Astrocyte of the cerebellum (primary cell): ENCODE results near the gene C1orf105.

ENCODE experiments used
- DNase-seq: peaks from one replicate; pipeline ENCODE4 v3.0.0-alpha.2; 2011; ENCODE audit warnings: low read depth
- H3K4me3 ChIP-seq: 2 replicates; pipeline ENCODE4 v1.5.1; 2011; ENCODE audit warnings: mild to moderate bottlenecking, low read depth, low read length, moderate library complexity
- in situ Hi-C: cut with HindIII; loops from 2 replicates; pipeline ENCODE4 v1.10.0; 2017; ENCODE audit warnings: low sequenced_read_pairs
- TF ChIP-seq, protein P1 (sequence below): IDR thresholded peaks from 2 replicates; pipeline ENCODE4 v1.5.1; 2012; ENCODE audit warnings: low read length, low read depth, moderate library complexity, mild to moderate bottlenecking; ENCODE audit errors: missing control alignments

C1orf105 gene

DNA sequence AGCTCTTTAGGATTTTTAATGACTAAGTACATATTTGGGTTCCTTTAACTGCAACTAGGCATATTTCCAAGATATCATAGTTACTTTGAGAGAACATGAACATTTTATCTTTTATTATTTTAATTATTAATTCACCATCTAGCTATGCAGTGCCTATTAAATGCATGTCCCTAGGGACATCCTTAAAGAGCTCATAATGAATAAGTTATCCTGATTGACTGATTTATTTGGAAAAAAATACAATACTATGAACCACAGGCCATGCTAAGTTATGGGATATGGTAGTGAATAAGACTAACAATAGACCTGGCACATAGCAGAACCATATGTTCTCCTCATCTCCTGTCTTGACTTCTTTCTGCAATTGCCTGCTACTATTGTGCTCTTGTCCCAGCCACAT is 16.4 kb upstream of the C1orf105 start:
- in situ Hi-C loops: loop anchor here (5.0 kb wide), 1 partner anchor 402 kb away; no protein-coding TSS in a partner anchor
- no peak overlapping the region for H3K4me3 ChIP-seq
- TF ChIP-seq, protein P1, sequence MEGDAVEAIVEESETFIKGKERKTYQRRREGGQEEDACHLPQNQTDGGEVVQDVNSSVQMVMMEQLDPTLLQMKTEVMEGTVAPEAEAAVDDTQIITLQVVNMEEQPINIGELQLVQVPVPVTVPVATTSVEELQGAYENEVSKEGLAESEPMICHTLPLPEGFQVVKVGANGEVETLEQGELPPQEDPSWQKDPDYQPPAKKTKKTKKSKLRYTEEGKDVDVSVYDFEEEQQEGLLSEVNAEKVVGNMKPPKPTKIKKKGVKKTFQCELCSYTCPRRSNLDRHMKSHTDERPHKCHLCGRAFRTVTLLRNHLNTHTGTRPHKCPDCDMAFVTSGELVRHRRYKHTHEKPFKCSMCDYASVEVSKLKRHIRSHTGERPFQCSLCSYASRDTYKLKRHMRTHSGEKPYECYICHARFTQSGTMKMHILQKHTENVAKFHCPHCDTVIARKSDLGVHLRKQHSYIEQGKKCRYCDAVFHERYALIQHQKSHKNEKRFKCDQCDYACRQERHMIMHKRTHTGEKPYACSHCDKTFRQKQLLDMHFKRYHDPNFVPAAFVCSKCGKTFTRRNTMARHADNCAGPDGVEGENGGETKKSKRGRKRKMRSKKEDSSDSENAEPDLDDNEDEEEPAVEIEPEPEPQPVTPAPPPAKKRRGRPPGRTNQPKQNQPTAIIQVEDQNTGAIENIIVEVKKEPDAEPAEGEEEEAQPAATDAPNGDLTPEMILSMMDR: no peak
- DNase-seq: no peak

DNA sequence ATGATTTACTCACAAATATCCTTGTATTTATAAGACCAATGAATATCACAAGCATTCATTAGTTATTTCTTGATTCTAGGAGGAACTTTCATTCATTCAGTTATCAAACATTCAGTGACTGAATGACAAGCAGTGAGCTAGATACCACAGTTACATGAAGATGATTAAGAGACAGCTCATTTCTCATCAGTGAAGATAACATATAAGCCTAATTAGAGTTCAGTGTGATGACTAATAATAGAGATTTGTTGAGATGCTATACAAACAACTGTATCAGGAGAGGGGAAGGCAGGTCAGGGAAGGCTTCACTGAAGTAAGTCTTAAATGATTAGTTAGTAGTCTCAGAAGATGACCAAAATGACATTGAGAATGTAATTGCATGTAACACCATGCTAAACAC is 14.6 kb upstream of the C1orf105 start:
- in situ Hi-C loops: no loop called here
- TF ChIP-seq, protein P1: no peak
- no peak for DNase-seq
- H3K4me3 ChIP-seq: no peak overlapping the region

DNA sequence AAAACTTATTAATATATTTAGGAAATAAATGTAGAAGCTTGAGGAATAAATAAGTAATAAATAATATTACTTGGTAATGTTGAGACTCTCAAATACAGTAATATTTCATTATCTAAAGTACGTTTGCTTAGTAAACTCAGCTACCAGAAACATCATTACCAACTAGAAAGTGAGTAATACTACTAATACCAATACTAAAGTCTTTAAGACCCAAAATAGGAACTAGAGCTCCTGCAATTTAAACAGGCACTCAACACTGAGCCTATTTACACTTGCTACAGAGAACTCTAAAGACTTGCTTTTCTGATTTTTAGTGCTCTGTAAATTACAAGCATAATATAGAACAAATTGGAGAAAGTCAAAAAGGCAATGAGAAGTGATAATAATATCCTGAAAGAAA is 13.5 kb upstream of the C1orf105 start:
- no peak for DNase-seq
- in situ Hi-C loops: no loop called here
- TF ChIP-seq, protein P1: no peak

DNA sequence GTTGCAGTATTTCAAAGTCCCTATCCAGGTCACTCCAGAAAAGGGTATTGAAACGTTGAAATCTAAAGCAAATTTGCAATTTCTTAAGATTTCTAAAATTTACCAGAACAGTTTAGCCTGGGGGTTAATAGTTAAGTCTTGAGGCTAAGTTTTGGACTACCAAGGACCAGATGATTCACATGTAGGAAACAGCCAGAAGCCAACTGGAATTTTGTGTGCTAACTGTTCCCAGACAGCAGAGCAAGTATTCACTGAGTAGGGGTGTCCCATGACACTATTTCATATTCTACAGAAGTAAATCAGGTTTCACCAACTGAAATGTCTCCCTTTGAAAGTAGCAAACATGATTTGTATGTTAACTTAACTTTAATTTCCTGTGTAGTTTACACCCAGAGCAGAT is 11.5 kb upstream of the C1orf105 start:
- TF ChIP-seq, protein P1: no peak
- no peak overlapping the region for H3K4me3 ChIP-seq
- in situ Hi-C loops: no loop called here
- DNase-seq: no peak

More for the DNA sequence above, 13.5 kb upstream of the C1orf105 start:
- no peak overlapping the region for H3K4me3 ChIP-seq

DNA sequence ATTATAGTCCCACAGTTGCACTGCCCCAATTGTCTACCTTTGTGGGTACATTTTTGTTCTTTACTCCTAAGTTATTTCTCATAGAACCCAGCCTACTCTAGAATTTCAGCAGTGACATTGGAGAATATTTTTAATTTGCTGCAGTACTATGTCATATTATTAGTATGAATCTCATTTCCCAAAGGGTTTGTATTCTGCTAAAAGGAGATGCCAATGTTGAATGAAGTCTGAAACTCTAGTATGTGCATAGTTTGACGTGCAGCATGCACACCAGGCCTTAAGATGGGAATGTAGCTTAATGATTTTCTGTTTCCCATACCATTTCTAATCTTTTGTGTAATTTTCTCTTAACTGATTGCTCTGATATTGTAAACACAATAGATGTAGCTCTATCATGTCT is 10.5 kb upstream of the C1orf105 start:
- TF ChIP-seq, protein P1: no peak
- no peak overlapping the region for H3K4me3 ChIP-seq
- in situ Hi-C loops: no loop called here
- DNase-seq: no peak

DNA sequence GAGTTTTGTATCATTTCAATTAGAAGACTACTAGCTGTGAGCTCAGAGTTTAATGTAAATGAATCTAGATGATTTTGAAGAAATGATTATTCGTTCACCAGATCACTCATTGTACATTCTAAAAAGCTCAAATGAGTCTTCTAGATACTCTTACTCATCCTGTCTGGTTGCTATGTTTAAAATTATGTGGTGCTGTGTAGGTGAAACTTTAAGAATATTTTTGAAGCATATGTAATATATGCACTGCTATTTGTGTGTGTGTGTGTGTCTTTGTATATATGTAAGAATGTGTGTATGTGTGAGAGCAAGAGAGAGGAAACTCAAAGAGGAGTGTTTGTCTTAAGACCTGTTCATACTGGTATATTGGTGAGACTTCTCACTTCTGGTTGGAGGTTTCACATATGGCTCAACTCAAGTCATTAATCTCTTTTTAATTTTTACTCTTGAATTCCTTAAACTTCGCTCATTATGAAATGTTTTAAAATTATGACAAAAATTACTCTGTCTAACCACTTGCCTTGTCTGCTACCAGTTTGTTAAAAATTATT is 8.6 kb upstream of the C1orf105 start:
- in situ Hi-C loops: no loop called here
- DNase-seq: no peak
- TF ChIP-seq, protein P1: no peak
- H3K4me3 ChIP-seq: no peak overlapping the region

DNA sequence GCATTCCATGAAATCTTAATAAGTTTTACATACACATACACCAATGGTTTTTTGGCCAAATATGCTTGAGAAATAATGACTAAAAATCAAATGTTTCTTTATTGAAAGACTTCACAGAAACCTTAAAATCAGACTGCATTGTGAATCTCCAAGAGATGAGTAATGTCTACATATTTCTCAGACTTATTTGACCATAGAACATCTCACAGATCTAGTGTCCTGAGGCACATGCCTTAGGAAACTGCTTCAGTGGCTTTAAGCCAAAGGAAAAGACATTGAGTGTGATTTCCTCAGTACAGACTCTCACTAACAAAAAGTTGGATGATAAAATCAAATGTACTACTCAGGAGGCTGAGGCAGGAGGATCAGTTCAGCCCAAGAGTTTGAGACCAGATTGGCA is 6.2 kb upstream of the C1orf105 start:
- no peak for DNase-seq
- in situ Hi-C loops: no loop called here
- H3K4me3 ChIP-seq: no peak overlapping the region
- TF ChIP-seq, protein P1: no peak
